Measurements from ENCODE around the gene KRT9.
"Not testable (repeated sequence)": the region's sequence is repeated elsewhere in the genome, so short reads cannot be mapped to it uniquely, and the experiment has no call there.

Gene KRT9

DNA sequence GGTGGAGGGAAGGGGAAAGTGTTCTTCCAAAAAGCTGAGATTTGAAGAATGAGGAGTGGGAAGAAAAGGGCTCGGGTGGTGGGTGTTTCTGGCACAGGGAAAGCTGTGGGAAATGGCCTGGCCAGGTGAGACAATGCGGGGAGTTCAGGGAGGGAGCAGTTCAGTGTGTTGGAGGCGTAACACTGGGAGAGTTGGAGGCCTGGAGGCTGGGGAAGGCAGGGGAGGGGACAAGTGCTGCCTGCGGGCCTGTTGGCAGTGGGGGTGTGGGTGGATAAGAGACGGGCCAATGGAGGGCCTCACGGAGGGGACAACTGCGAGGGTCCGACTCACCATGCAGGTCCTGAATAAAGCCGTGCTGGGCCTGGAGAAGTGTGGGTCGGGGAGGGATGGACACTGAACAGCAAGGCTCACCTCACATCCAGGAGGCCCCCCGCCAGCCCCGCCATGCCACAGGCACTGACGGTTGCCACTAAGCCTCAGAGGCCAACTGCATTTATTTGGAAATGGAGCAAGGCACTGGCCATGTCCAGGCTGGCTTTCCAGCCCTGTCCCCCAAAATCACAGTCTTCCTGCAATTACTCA lies 25.9 kb downstream of the KRT9 start:
- H3K4ac ChIP-seq (ENCODE audit: low read depth, low read length): no peak overlapping the region
- no peak overlapping the region for H3K9ac ChIP-seq (ENCODE audit: low read length)
- no peak overlapping the region for H2BK15ac ChIP-seq (replicated peaks; ENCODE audit: low read depth)
- no peak overlapping the region for H3K18ac ChIP-seq (ENCODE audit: low read length)
- no peak overlapping the region for H4K5ac ChIP-seq (ENCODE audit: low read length)
- H2AK5ac ChIP-seq (ENCODE audit: low read length): no peak overlapping the region
- no peaks in the 10 kb centered on the region for H3K36me3 ChIP-seq (ENCODE audit: control insufficient read depth, insufficient read depth, low read length)
- no peak overlapping the region for H3K4me2 ChIP-seq (ENCODE audit: low read length)
- no peaks in the 10 kb centered on the region for H3K4me1 ChIP-seq (ENCODE audit: control insufficient read depth, low read depth, low read length)
- no peaks in the 10 kb centered on the region for H3K79me2 ChIP-seq (ENCODE audit: control insufficient read depth, insufficient read depth, low read length)
- DNase-seq: no peak
- H4K8ac ChIP-seq (ENCODE audit: low read depth, low read length): no peak overlapping the region
- no peak overlapping the region for H3K4me3 ChIP-seq (ENCODE audit: low read length)
- no peaks in the 10 kb centered on the region for H3K79me1 ChIP-seq (ENCODE audit: low read length)
- H2BK120ac ChIP-seq (ENCODE audit: low read depth, low read length): no peak overlapping the region
- H3K23ac ChIP-seq (ENCODE audit: low read length): no peak overlapping the region
- H3K27ac ChIP-seq (ENCODE audit: low read depth, low read length): no peak overlapping the region
- no peak overlapping the region for H3K56ac ChIP-seq (ENCODE audit: low read length)
- no peak overlapping the region for H2BK5ac ChIP-seq (ENCODE audit: low read length)
- WGBS (ENCODE audit: extremely low coverage, insufficient coverage, low lambda C conversion rate): no CpG with 5 or more reads among the region's 13 CpGs
- no peaks in the 10 kb centered on the region for H3K27me3 ChIP-seq (ENCODE audit: insufficient read depth, low read length, poor library complexity)

DNA sequence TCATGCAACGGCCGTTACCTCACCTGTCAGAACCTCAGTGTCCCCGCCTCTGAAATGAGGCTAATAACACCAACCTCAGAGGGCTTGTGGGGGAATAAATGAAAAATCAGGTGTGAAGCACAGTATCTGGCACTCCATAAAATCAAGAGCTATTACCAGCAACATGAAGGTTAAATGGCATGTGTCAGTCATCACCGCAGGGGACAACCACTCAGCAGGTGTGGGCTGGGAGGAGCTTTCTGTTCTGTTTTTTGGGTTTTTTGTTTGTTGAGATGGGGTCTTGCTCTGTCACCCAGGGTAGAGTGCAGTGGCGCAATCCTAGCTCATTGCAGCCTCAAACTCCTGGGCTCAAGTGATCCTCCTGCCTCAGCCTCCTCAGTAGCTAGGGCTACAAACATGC lies 26.9 kb downstream of the KRT9 start:
- H3K9ac ChIP-seq (ENCODE audit: low read length): no peak overlapping the region
- H4K5ac ChIP-seq (ENCODE audit: low read length): no peak overlapping the region
- no peaks in the 10 kb centered on the region for H3K27me3 ChIP-seq (ENCODE audit: insufficient read depth, low read length, poor library complexity)
- no CpG with 5 or more reads among the region's 5 CpGs for WGBS (ENCODE audit: extremely low coverage, insufficient coverage, low lambda C conversion rate)
- no peak overlapping the region for H3K18ac ChIP-seq (ENCODE audit: low read length)
- no peaks in the 10 kb centered on the region for H3K4me1 ChIP-seq (ENCODE audit: control insufficient read depth, low read depth, low read length)
- H3K23ac ChIP-seq (ENCODE audit: low read length): no peak overlapping the region
- H3K36me3 ChIP-seq (ENCODE audit: control insufficient read depth, insufficient read depth, low read length): no peaks in the 10 kb centered on the region
- no peaks in the 10 kb centered on the region for H3K79me2 ChIP-seq (ENCODE audit: control insufficient read depth, insufficient read depth, low read length)
- no peak overlapping the region for H3K4me2 ChIP-seq (ENCODE audit: low read length)
- H3K79me1 ChIP-seq (ENCODE audit: low read length): no peaks in the 10 kb centered on the region
- no peak overlapping the region for H2BK15ac ChIP-seq (replicated peaks; ENCODE audit: low read depth)
- no peak overlapping the region for H3K56ac ChIP-seq (ENCODE audit: low read length)
- no peak overlapping the region for H2BK5ac ChIP-seq (ENCODE audit: low read length)
- H3K4me3 ChIP-seq (ENCODE audit: low read length): no peak overlapping the region
- no peak overlapping the region for H4K8ac ChIP-seq (ENCODE audit: low read depth, low read length)
- no peak overlapping the region for H2AK5ac ChIP-seq (ENCODE audit: low read length)
- H3K4ac ChIP-seq (ENCODE audit: low read depth, low read length): no peak overlapping the region
- H2BK120ac ChIP-seq (ENCODE audit: low read depth, low read length): no peak overlapping the region
- DNase-seq: no peak
- H3K27ac ChIP-seq (ENCODE audit: low read depth, low read length): no peak overlapping the region

DNA sequence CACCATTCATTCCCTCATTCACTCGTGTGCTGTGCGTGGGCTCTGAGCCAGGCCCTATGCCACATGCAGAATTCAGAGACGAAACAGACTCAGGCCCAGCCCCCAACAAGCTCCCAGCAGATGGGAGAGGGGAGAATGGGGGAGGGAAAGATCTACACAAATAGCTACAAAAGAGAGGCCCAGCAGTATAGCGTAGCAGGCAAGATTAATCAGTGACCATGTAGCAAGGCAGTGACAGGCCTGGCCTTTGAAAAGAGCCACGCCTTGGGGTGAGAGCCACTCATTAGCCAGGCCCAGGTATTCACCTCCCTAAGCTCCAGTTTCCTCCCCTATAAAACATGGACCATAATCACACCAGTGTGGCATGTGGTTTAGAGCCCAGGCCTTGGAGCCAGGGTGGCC lies 27.4 kb downstream of the KRT9 start:
- WGBS (ENCODE audit: extremely low coverage, insufficient coverage, low lambda C conversion rate): no CpG with 5 or more reads among the region's 5 CpGs
- H3K4ac ChIP-seq (ENCODE audit: low read depth, low read length): no peak overlapping the region
- no peaks in the 10 kb centered on the region for H3K27me3 ChIP-seq (ENCODE audit: insufficient read depth, low read length, poor library complexity)
- no peak overlapping the region for H3K23ac ChIP-seq (ENCODE audit: low read length)
- H2AK5ac ChIP-seq (ENCODE audit: low read length): no peak overlapping the region
- DNase-seq: no peak
- H3K18ac ChIP-seq (ENCODE audit: low read length): no peak overlapping the region
- H3K56ac ChIP-seq (ENCODE audit: low read length): peak overlapping the region; percentile 18
- no peak overlapping the region for H2BK15ac ChIP-seq (replicated peaks; ENCODE audit: low read depth)
- H4K8ac ChIP-seq (ENCODE audit: low read depth, low read length): no peak overlapping the region
- H3K4me2 ChIP-seq (ENCODE audit: low read length): no peak overlapping the region
- H3K4me1 ChIP-seq (ENCODE audit: control insufficient read depth, low read depth, low read length): no peaks in the 10 kb centered on the region
- H2BK5ac ChIP-seq (ENCODE audit: low read length): no peak overlapping the region
- H3K36me3 ChIP-seq (ENCODE audit: control insufficient read depth, insufficient read depth, low read length): no peaks in the 10 kb centered on the region
- H3K27ac ChIP-seq (ENCODE audit: low read depth, low read length): no peak overlapping the region
- no peak overlapping the region for H4K5ac ChIP-seq (ENCODE audit: low read length)
- H3K79me1 ChIP-seq (ENCODE audit: low read length): no peaks in the 10 kb centered on the region
- H3K4me3 ChIP-seq (ENCODE audit: low read length): no peak overlapping the region
- no peak overlapping the region for H2BK120ac ChIP-seq (ENCODE audit: low read depth, low read length)
- no peaks in the 10 kb centered on the region for H3K79me2 ChIP-seq (ENCODE audit: control insufficient read depth, insufficient read depth, low read length)
- no peak overlapping the region for H3K9ac ChIP-seq (ENCODE audit: low read length)

DNA sequence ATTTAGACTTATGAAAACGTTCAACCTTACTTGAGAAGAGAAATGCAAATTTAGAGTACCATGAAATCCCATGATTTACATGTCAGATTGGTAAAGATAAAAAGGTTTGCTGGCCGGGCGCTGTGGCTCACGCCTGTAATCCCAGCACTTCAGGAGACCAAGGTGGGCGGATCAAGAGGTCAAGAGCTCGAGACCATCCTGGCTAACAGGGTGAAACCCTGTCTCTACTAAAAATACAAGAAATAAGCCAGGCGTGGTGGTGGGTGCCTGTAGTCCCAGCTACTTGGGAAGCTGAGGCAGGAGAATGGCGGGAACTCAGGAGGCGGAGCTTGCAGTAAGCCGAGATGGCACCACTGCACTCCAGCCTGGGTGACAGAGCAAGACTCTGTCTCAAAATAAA lies 29.1 kb downstream of the KRT9 start:
- H3K4ac ChIP-seq (ENCODE audit: low read depth, low read length); H3K79me1 ChIP-seq (ENCODE audit: low read length); H3K36me3 ChIP-seq (ENCODE audit: control insufficient read depth, insufficient read depth, low read length); DNase-seq; H3K9ac ChIP-seq (ENCODE audit: low read length); H3K18ac ChIP-seq (ENCODE audit: low read length); H2AK5ac ChIP-seq (ENCODE audit: low read length); H3K4me3 ChIP-seq (ENCODE audit: low read length); H3K4me2 ChIP-seq (ENCODE audit: low read length); H2BK5ac ChIP-seq (ENCODE audit: low read length); H3K4me1 ChIP-seq (ENCODE audit: control insufficient read depth, low read depth, low read length); H4K8ac ChIP-seq (ENCODE audit: low read depth, low read length); H3K79me2 ChIP-seq (ENCODE audit: control insufficient read depth, insufficient read depth, low read length); H3K56ac ChIP-seq (ENCODE audit: low read length); H2BK120ac ChIP-seq (ENCODE audit: low read depth, low read length); H4K5ac ChIP-seq (ENCODE audit: low read length); H3K27me3 ChIP-seq (ENCODE audit: insufficient read depth, low read length, poor library complexity); H3K27ac ChIP-seq (ENCODE audit: low read depth, low read length); H2BK15ac ChIP-seq (replicated peaks; ENCODE audit: low read depth); H3K23ac ChIP-seq (ENCODE audit: low read length): not testable (repeated sequence)
- WGBS (ENCODE audit: extremely low coverage, insufficient coverage, low lambda C conversion rate): no CpG with 5 or more reads among the region's 10 CpGs

DNA sequence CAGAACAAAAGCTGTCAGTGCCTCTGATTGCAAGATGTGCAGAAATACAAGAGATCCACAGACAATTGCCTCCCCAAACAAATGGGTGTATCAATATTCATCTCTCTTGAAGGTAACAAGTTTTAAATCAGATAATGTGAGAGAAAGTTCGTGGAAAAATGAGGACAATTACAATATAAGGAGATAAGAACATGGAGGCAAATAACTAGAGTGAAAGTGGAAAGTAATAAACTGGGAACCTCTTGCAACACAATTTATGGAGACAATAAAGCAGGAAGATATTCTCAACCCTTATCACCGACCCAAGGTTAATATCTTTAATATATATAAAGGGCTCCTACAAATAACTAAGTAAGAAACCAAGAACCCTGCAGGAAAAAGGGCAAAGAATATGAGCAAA lies 29.5 kb downstream of the KRT9 start:
- Histone ChIP-seq H3K23ac (ENCODE audit: low read length) (no peak overlapping the region), H2BK5ac (ENCODE audit: low read length) (no peak overlapping the region), H3K4me3 (ENCODE audit: low read length) (no peak overlapping the region), H3K27me3 (ENCODE audit: insufficient read depth, low read length, poor library complexity) (no peaks in the 10 kb centered on the region), H3K9ac (ENCODE audit: low read length) (no peak overlapping the region), H4K8ac (ENCODE audit: low read depth, low read length) (no peak overlapping the region), H3K56ac (ENCODE audit: low read length) (no peak overlapping the region), H3K4ac (ENCODE audit: low read depth, low read length) (no peak overlapping the region), H3K4me1 (ENCODE audit: control insufficient read depth, low read depth, low read length) (peaks cover 6% of the 10 kb centered on the region), H3K18ac (ENCODE audit: low read length) (no peak overlapping the region), H2AK5ac (ENCODE audit: low read length) (no peak overlapping the region), H3K4me2 (ENCODE audit: low read length) (no peak overlapping the region), H3K79me1 (ENCODE audit: low read length) (no peaks in the 10 kb centered on the region), H3K79me2 (ENCODE audit: control insufficient read depth, insufficient read depth, low read length) (no peaks in the 10 kb centered on the region), H2BK120ac (ENCODE audit: low read depth, low read length) (no peak overlapping the region), H2BK15ac (replicated peaks; ENCODE audit: low read depth) (no peak overlapping the region), H3K36me3 (ENCODE audit: control insufficient read depth, insufficient read depth, low read length) (no peaks in the 10 kb centered on the region), H3K27ac (ENCODE audit: low read depth, low read length) (no peak overlapping the region), H4K5ac (ENCODE audit: low read length) (no peak overlapping the region)
- WGBS (ENCODE audit: extremely low coverage, insufficient coverage, low lambda C conversion rate): no CpG with 5 or more reads among the region's 2 CpGs
- DNase-seq: no peak

DNA sequence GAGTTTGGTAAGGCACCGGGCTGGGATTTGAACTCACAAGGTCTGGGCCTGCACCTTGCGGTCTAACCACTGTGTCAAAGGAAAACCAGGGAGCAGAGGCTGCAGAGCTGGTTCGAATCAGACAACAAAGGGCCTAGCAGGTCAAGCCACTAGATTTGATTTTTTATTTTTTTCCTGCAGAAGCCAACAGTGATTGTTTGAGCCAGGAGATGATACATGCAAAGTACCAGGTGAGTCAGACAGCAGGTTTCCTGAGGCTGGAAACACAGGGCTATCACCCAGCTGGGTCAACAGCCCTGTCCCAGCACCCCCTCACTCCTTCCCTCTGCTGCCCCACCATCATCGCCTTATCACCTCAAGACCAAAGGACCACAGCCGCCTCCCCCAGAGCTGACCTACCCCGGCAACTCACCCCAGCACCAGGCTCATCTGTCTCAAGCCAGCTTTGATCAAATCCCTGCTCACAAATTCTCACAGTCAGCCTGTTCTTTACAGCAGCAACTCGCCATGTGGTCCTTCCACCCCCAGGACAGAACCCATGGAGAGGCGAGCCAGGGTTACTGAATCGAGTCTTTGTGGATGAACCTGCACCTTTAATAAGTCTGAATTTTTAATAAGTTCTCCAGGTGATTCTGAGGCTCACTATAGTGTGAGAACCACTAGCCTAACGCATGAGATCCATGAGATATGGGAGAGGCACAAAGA lies 30.8 kb downstream of the KRT9 start:
- Histone ChIP-seq H3K4me1 (ENCODE audit: control insufficient read depth, low read depth, low read length) (peaks cover 16% of the 10 kb centered on the region), H3K79me1 (ENCODE audit: low read length) (no peaks in the 10 kb centered on the region), H2BK120ac (ENCODE audit: low read depth, low read length) (no peak overlapping the region), H3K27me3 (ENCODE audit: insufficient read depth, low read length, poor library complexity) (no peaks in the 10 kb centered on the region), H2AK5ac (ENCODE audit: low read length) (no peak overlapping the region), H3K4me3 (ENCODE audit: low read length) (no peak overlapping the region), H3K18ac (ENCODE audit: low read length) (no peak overlapping the region), H2BK15ac (replicated peaks; ENCODE audit: low read depth) (no peak overlapping the region), H3K79me2 (ENCODE audit: control insufficient read depth, insufficient read depth, low read length) (no peaks in the 10 kb centered on the region), H3K27ac (ENCODE audit: low read depth, low read length) (no peak overlapping the region), H4K8ac (ENCODE audit: low read depth, low read length) (no peak overlapping the region), H2BK5ac (ENCODE audit: low read length) (no peak overlapping the region), H4K5ac (ENCODE audit: low read length) (no peak overlapping the region), H3K23ac (ENCODE audit: low read length) (no peak overlapping the region), H3K4me2 (ENCODE audit: low read length) (no peak overlapping the region), H3K36me3 (ENCODE audit: control insufficient read depth, insufficient read depth, low read length) (no peaks in the 10 kb centered on the region), H3K4ac (ENCODE audit: low read depth, low read length) (no peak overlapping the region), H3K56ac (ENCODE audit: low read length) (no peak overlapping the region), H3K9ac (ENCODE audit: low read length) (no peak overlapping the region)
- no peak for DNase-seq
- no CpG with 5 or more reads among the region's 10 CpGs for WGBS (ENCODE audit: extremely low coverage, insufficient coverage, low lambda C conversion rate)

Measured in mesendoderm (in vitro differentiated cells).